ENCODE measurements around the gene KAT2B. TPM values are rescaled to one million over a fixed set of nuclear protein-coding genes. Genes with fewer than 3 reads are reported as not detected.

The KAT2B gene
- total and polyA plus RNA-seq, 4 donors = 7.5 to 58.5 (median 16.3) TPM

GRCh38 chr3:20104167-20104661, 64.0 kb downstream of the KAT2B start:
- Histone ChIP-seq H3K4me3 (ENCODE audit: low read depth in 1 of 3, low read length in 3 of 3) (no peak overlapping the region), H3K27me3 (ENCODE audit: control insufficient read depth in 4 of 4, insufficient read depth in 4 of 4, low read length in 3 of 4) (no peaks in the 10 kb centered on the region), H3K27ac (ENCODE audit: low read depth in 1 of 2, low read length in 2 of 2) (no peak overlapping the region), H3K36me3 (ENCODE audit: control insufficient read depth in 4 of 4, insufficient read depth in 3 of 4, low read depth in 1 of 4, low read length in 3 of 4) (peaks cover 0 to 6% (median 1%) of the 10 kb centered on the region in 4 donors), H3K9ac (ENCODE audit: low read depth in 1 of 2, low read length in 2 of 2) (no peak overlapping the region), H3K4me1 (ENCODE audit: control insufficient read depth in 4 of 4, insufficient read depth in 4 of 4, low read length in 3 of 4) (peaks cover 0 to 5% (median 0%) of the 10 kb centered on the region in 4 donors), H3K9me3 (ENCODE audit: control insufficient read depth in 4 of 4, low read length in 3 of 4) (no peaks in the 10 kb centered on the region)
- 75% methylated on average over 5 of the region's 5 CpGs for WGBS
- DNase-seq (ENCODE audit: low spot score) = no peak
- TF ChIP-seq CTCF (IDR thresholded peaks at IDR 0.05; ENCODE audit: low read depth, low read length, missing input control) (no peak), FOXA2 (IDR thresholded peaks at IDR 0.05) (no peak), HNF4G (IDR thresholded peaks at IDR 0.05) (no peak), RXRA (IDR thresholded peaks at IDR 0.05) (no peak), ATF3 (IDR thresholded peaks at IDR 0.05) (no peak), NR2F2 (IDR thresholded peaks at IDR 0.05) (no peak), ZBTB33 (IDR thresholded peaks at IDR 0.05) (no peak), TAF1 (conservative IDR thresholded peaks at IDR 0.05) (no peak), FOXA1 (IDR thresholded peaks at IDR 0.05) (no peak), RAD21 (IDR thresholded peaks at IDR 0.05) (no peak)

GRCh38 chr3:20105513-20106280, 65.5 kb downstream of the KAT2B start:
- no peak for DNase-seq (ENCODE audit: low spot score)
- no peak for TF ChIP-seq HNF4A (conservative IDR thresholded peaks at IDR 0.05)
- TF ChIP-seq ATF3 (IDR thresholded peaks at IDR 0.05) = no peak
- no peak for TF ChIP-seq FOXA2 (IDR thresholded peaks at IDR 0.05)
- no peak for TF ChIP-seq SP1 (IDR thresholded peaks at IDR 0.05)
- no peak for TF ChIP-seq MAX (IDR thresholded peaks at IDR 0.05)
- no peak for TF ChIP-seq ZBTB33 (IDR thresholded peaks at IDR 0.05)
- TF ChIP-seq TAF1 (conservative IDR thresholded peaks at IDR 0.05) = no peak
- no peak for TF ChIP-seq REST (IDR thresholded peaks at IDR 0.05)
- no peak for TF ChIP-seq FOXA1 (IDR thresholded peaks at IDR 0.05)

More at GRCh38 chr3:20105513-20106280, 65.5 kb downstream of the KAT2B start:
- 92% methylated on average over 7 of the region's 7 CpGs for whole genome bisulfite sequencing
- H3K36me3 ChIP-seq (ENCODE audit: control insufficient read depth in 4 of 4, insufficient read depth in 3 of 4, low read depth in 1 of 4, low read length in 3 of 4) = peaks cover 0 to 6% (median 1%) of the 10 kb centered on the region in 4 donors
- no peaks in the 10 kb centered on the region for H3K27me3 ChIP-seq (ENCODE audit: control insufficient read depth in 4 of 4, insufficient read depth in 4 of 4, low read length in 3 of 4)
- H3K9ac ChIP-seq (ENCODE audit: low read depth in 1 of 2, low read length in 2 of 2) = no peak overlapping the region
- H3K27ac ChIP-seq (ENCODE audit: low read depth in 1 of 2, low read length in 2 of 2) = no peak overlapping the region
- H3K4me3 ChIP-seq (ENCODE audit: low read depth in 1 of 3, low read length in 3 of 3) = no peak overlapping the region
- H3K4me1 ChIP-seq (ENCODE audit: control insufficient read depth in 4 of 4, insufficient read depth in 4 of 4, low read length in 3 of 4) = peaks cover 0 to 7% (median 0%) of the 10 kb centered on the region in 4 donors
- no peaks in the 10 kb centered on the region for H3K9me3 ChIP-seq (ENCODE audit: control insufficient read depth in 4 of 4, low read length in 3 of 4)
